Cerebellar cortex (tissue), 1 donor: ENCODE data around the gene PYY.

Experiments used
- DNase-seq: peaks from one replicate; pipeline ENCODE4 v3.0.0-alpha.2; 2015; ENCODE audit warnings: low spot score

The PYY gene

GRCh38 chr17:43915559-43915958 is 38.2 kb downstream of the PYY start:
- DNase-seq = no peak

GRCh38 chr17:43914451-43914850 is 39.3 kb downstream of the PYY start:
- no peak for DNase-seq

- no peak for DNase-seq
Observed at GRCh38 chr17:43913584-43913983, 40.2 kb downstream of the PYY start.

GRCh38 chr17:43912635-43913304 is 41.0 kb downstream of the PYY start:
- no peak for DNase-seq

GRCh38 chr17:43911904-43912303 is 41.8 kb downstream of the PYY start:
- DNase-seq = no peak

GRCh38 chr17:43909537-43910231 is 44.1 kb downstream of the PYY start:
- DNase-seq = no peak

GRCh38 chr17:43907998-43908721 is 45.6 kb downstream of the PYY start:
- DNase-seq = peak; percentile 92

- peak; percentile 91 for DNase-seq
Observed at GRCh38 chr17:43907425-43907981, 46.2 kb downstream of the PYY start, which contains the start of gene MPP2. TSS of gene MPP2 (minus strand) at chr17:43907536. CDS start at chr17:43904460, 3,076 bp downstream.

GRCh38 chr17:43906951-43907424 is 46.8 kb downstream of the PYY start:
- peak; percentile 29 for DNase-seq

GRCh38 chr17:43905985-43906852 is 47.5 kb downstream of the PYY start:
- peak; percentile 93 for DNase-seq

- DNase-seq = no peak
Observed at GRCh38 chr17:43905400-43905984, 48.2 kb downstream of the PYY start.
